Brain microvascular endothelial cell (primary cell): Measurements from ENCODE around the gene ERCC6.
A peak's percentile ranks its signal among the peaks of the same experiment; 100 is the strongest.

ENCODE experiments used
- DNase-seq: peaks from one replicate; pipeline ENCODE4 v3.0.0-alpha.2; 2020
- H3K27ac ChIP-seq: fragments of 250-450 bp; sonication (Bioruptor Pico); 2 replicates; pipeline ENCODE4 v1.5.1; 2020; ENCODE audit warnings: mild to moderate bottlenecking, moderate library complexity
- H3K27me3 ChIP-seq: fragments of 250-450 bp; sonication (Bioruptor Pico); replicated peaks from 2 replicates; pipeline ENCODE4 v1.5.1; 2020; ENCODE audit warnings: mild to moderate bottlenecking
- H3K36me3 ChIP-seq: fragments of 250-450 bp; sonication (Bioruptor Pico); replicated peaks from 2 replicates; pipeline ENCODE4 v1.5.1; 2020; ENCODE audit warnings: mild to moderate bottlenecking
- H3K4me3 ChIP-seq: 2 replicates; pipeline ENCODE4 v1.5.1; 2011; ENCODE audit warnings: low read depth, mild to moderate bottlenecking, control low read depth, low read length, moderate library complexity
- CTCF ChIP-seq: IDR thresholded peaks from 2 replicates; pipeline ENCODE4 v1.5.1; 2011; ENCODE audit warnings: low read depth, mild to moderate bottlenecking, moderate library complexity, low read length, control low read depth, inconsistent platforms; ENCODE audit errors: missing control alignments
- in situ Hi-C: cut with HindIII; loops from 2 replicates; pipeline ENCODE4 v1.10.0; 2017; ENCODE audit warnings: low sequenced_read_pairs, low pct_ligation_motif_present

The ERCC6 gene

GRCh38 chr10:49484486-49485235 is 54.3 kb downstream of the ERCC6 start:
- DNase-seq, result peak; percentile 72
- H3K27ac ChIP-seq, result peak overlapping the region; percentile 55
- in situ Hi-C loops, result no loop called here

GRCh38 chr10:49478819-49479218 is 60.1 kb downstream of the ERCC6 start:
- Histone ChIP-seq H3K36me3 (peaks cover 66% of the 10 kb centered on the region), H3K4me3 (no peak overlapping the region), H3K27ac (no peak overlapping the region), H3K27me3 (no peaks in the 10 kb centered on the region)
- TF ChIP-seq CTCF, result no peak
- in situ Hi-C loops, result no loop called here
- DNase-seq, result no peak

More at GRCh38 chr10:49484486-49485235, 54.3 kb downstream of the ERCC6 start:
- Histone ChIP-seq H3K36me3 (peaks cover 31% of the 10 kb centered on the region), H3K27me3 (no peaks in the 10 kb centered on the region), H3K4me3 (no peak overlapping the region)
- TF ChIP-seq CTCF, result no peak

- peak; percentile 42 for DNase-seq
- no peaks in the 10 kb centered on the region for H3K27me3 ChIP-seq
- H3K4me3 ChIP-seq, result no peak overlapping the region
- H3K27ac ChIP-seq, result no peak overlapping the region
- in situ Hi-C loops, result no loop called here
- H3K36me3 ChIP-seq, result peaks cover 76% of the 10 kb centered on the region
- no peak for TF ChIP-seq CTCF
Measured at GRCh38 chr10:49474901-49475300, 64.0 kb downstream of the ERCC6 start.

GRCh38 chr10:49471532-49471931 is 67.4 kb downstream of the ERCC6 start:
- Histone ChIP-seq H3K36me3 (peaks cover 81% of the 10 kb centered on the region), H3K27ac (no peak overlapping the region), H3K4me3 (no peak overlapping the region), H3K27me3 (no peaks in the 10 kb centered on the region)
- DNase-seq, result no peak
- in situ Hi-C loops, result no loop called here
- TF ChIP-seq CTCF, result no peak

- TF ChIP-seq CTCF, result no peak
- Histone ChIP-seq H3K27me3 (no peaks in the 10 kb centered on the region), H3K27ac (no peak overlapping the region), H3K36me3 (peaks cover 54% of the 10 kb centered on the region), H3K4me3 (no peak overlapping the region)
- in situ Hi-C loops, result no loop called here
- no peak for DNase-seq
Measured at GRCh38 chr10:49465736-49466135, 73.2 kb downstream of the ERCC6 start.
